GM12878 (cell line): ENCODE results near the gene UBQLN1. TPM values are rescaled to one million over a fixed set of nuclear protein-coding genes. Genes with fewer than 3 reads are reported as not detected.

Experiments
- BACH1 ChIP-seq: fragments of 450-650 bp; IDR thresholded peaks from 2 replicates; pipeline ENCODE4 v1.6.1; 2017; ENCODE audit warnings: mild to moderate bottlenecking, borderline replicate concordance
- EZH2 ChIP-seq: IDR thresholded peaks from 2 replicates; pipeline ENCODE4 v1.6.1; 2012; ENCODE audit warnings: low read depth, mild to moderate bottlenecking, control low read depth, inconsistent platforms, low read length, borderline replicate concordance; ENCODE audit not compliant: control insufficient read depth
- NKRF ChIP-seq: fragments of 450-650 bp; conservative IDR thresholded peaks from 2 replicates; pipeline ENCODE4 v1.6.1; 2017; ENCODE audit warnings: mild to moderate bottlenecking, moderate library complexity
- RB1 ChIP-seq: fragments of 450-650 bp; formaldehyde crosslinking; IDR thresholded peaks from 2 replicates; pipeline ENCODE4 v1.6.1; 2017; ENCODE audit warnings: mild to moderate bottlenecking, borderline replicate concordance
- RELA ChIP-seq: fragments of 450-650 bp; IDR thresholded peaks from 2 replicates; pipeline ENCODE4 v1.8.0; 2014; ENCODE audit warnings: borderline replicate concordance; ENCODE audit not compliant: partially characterized antibody
- STAT3 ChIP-seq: IDR thresholded peaks from 2 replicates; pipeline ENCODE4 v1.6.1; 2011; ENCODE audit warnings: low read depth, low read length, improper control_type of control experiment
- ZNF384 ChIP-seq: IDR thresholded peaks from 2 replicates; pipeline ENCODE4 v1.6.1; 2012; ENCODE audit warnings: low read depth, mild to moderate bottlenecking, low read length, improper control_type of control experiment, borderline replicate concordance
- polyA plus RNA-seq, 11 experiments: library from polyadenylated mRNA; depleted of rRNA in 4 of 11; unstranded in 6 of 11; stranded (reverse) in 5 of 11; fragments of >200 nt; fragmentation: Nextera tagmentation in 4 of 11; fragmentation: Illumina TruSeq in 1 of 11; extraction: Ambion mirVana in 4 of 11; extraction: Trizol in 1 of 11; gene quantifications; 1 replicate in 1 of 11; 2 replicates in 10 of 11; pipeline versions ENCODE4 v1.2.1 to v1.2.3, GENCODE V29; 2011 to 2016; ENCODE audit warnings: inconsistent platforms in 2 of 11, missing spikeins in 2 of 11, low read depth in 1 of 11
- total RNA-seq, 4 experiments: library from RNA; depleted of rRNA in 3 of 4; stranded (reverse); fragments of >200 nt in 3 of 4; fragmentation: Illumina TruSeq in 1 of 4; extraction: Trizol in 1 of 4; gene quantifications; 2 replicates each; pipeline versions ENCODE4 v1.2.1 to v1.2.3, GENCODE V29; 2013 to 2021
- TF ChIP-seq, protein P1 (sequence below): fragments of 450-650 bp; IDR thresholded peaks from 2 replicates; pipeline ENCODE4 v1.6.1; 2017; ENCODE audit warnings: mild to moderate bottlenecking, moderate library complexity
- TF ChIP-seq, protein P2 (sequence below): fragments of 450-650 bp; IDR thresholded peaks from 2 replicates; pipeline ENCODE4 v1.6.1; 2017; ENCODE audit warnings: low read depth, mild to moderate bottlenecking, moderate library complexity
- TF ChIP-seq, protein P3 (sequence below): fragments of 450-650 bp; formaldehyde crosslinking; IDR thresholded peaks from 2 replicates; pipeline ENCODE4 v1.4.0; 2020; ENCODE audit warnings: mild to moderate bottlenecking, moderate library complexity

The UBQLN1 gene
- total and polyA plus RNA-seq, 10 of the 15 experiments (the other 5 are each of a cell fraction or from before 2014, with no cell fraction given): 12.4 to 118 (median 66.1) TPM

GRCh38 chr9:83707768-83708514 is at the start of gene UBQLN1 (continued):
- TF ChIP-seq, protein P1, sequence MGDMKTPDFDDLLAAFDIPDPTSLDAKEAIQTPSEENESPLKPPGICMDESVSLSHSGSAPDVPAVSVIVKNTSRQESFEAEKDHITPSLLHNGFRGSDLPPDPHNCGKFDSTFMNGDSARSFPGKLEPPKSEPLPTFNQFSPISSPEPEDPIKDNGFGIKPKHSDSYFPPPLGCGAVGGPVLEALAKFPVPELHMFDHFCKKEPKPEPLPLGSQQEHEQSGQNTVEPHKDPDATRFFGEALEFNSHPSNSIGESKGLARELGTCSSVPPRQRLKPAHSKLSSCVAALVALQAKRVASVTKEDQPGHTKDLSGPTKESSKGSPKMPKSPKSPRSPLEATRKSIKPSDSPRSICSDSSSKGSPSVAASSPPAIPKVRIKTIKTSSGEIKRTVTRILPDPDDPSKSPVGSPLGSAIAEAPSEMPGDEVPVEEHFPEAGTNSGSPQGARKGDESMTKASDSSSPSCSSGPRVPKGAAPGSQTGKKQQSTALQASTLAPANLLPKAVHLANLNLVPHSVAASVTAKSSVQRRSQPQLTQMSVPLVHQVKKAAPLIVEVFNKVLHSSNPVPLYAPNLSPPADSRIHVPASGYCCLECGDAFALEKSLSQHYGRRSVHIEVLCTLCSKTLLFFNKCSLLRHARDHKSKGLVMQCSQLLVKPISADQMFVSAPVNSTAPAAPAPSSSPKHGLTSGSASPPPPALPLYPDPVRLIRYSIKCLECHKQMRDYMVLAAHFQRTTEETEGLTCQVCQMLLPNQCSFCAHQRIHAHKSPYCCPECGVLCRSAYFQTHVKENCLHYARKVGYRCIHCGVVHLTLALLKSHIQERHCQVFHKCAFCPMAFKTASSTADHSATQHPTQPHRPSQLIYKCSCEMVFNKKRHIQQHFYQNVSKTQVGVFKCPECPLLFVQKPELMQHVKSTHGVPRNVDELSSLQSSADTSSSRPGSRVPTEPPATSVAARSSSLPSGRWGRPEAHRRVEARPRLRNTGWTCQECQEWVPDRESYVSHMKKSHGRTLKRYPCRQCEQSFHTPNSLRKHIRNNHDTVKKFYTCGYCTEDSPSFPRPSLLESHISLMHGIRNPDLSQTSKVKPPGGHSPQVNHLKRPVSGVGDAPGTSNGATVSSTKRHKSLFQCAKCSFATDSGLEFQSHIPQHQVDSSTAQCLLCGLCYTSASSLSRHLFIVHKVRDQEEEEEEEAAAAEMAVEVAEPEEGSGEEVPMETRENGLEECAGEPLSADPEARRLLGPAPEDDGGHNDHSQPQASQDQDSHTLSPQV: no peak
- TF ChIP-seq STAT3 (no peak), ZNF384 (no peak; the same call in 1 of the 2 replicates), NKRF (peak; percentile 60), BACH1 (peak; percentile 89), RB1 (no peak), RELA (peak; percentile 62), EZH2 (no peak)
- TF ChIP-seq, protein P2, sequence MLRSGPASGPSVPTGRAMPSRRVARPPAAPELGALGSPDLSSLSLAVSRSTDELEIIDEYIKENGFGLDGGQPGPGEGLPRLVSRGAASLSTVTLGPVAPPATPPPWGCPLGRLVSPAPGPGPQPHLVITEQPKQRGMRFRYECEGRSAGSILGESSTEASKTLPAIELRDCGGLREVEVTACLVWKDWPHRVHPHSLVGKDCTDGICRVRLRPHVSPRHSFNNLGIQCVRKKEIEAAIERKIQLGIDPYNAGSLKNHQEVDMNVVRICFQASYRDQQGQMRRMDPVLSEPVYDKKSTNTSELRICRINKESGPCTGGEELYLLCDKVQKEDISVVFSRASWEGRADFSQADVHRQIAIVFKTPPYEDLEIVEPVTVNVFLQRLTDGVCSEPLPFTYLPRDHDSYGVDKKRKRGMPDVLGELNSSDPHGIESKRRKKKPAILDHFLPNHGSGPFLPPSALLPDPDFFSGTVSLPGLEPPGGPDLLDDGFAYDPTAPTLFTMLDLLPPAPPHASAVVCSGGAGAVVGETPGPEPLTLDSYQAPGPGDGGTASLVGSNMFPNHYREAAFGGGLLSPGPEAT: peak; percentile 99
- TF ChIP-seq, protein P3, sequence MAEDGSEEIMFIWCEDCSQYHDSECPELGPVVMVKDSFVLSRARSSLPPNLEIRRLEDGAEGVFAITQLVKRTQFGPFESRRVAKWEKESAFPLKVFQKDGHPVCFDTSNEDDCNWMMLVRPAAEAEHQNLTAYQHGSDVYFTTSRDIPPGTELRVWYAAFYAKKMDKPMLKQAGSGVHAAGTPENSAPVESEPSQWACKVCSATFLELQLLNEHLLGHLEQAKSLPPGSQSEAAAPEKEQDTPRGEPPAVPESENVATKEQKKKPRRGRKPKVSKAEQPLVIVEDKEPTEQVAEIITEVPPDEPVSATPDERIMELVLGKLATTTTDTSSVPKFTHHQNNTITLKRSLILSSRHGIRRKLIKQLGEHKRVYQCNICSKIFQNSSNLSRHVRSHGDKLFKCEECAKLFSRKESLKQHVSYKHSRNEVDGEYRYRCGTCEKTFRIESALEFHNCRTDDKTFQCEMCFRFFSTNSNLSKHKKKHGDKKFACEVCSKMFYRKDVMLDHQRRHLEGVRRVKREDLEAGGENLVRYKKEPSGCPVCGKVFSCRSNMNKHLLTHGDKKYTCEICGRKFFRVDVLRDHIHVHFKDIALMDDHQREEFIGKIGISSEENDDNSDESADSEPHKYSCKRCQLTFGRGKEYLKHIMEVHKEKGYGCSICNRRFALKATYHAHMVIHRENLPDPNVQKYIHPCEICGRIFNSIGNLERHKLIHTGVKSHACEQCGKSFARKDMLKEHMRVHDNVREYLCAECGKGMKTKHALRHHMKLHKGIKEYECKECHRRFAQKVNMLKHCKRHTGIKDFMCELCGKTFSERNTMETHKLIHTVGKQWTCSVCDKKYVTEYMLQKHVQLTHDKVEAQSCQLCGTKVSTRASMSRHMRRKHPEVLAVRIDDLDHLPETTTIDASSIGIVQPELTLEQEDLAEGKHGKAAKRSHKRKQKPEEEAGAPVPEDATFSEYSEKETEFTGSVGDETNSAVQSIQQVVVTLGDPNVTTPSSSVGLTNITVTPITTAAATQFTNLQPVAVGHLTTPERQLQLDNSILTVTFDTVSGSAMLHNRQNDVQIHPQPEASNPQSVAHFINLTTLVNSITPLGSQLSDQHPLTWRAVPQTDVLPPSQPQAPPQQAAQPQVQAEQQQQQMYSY (CRISPR knock-in tag): 0 out of 2 replicates have a peak, but pooled peaks have one; percentile 58
